ENCODE data around the gene EML6.

EML6 gene

GRCh38 chr2:54912305-54912704, 188.8 kb downstream of the EML6 start:
- DNase-seq (ENCODE audit: low read depth in 3 of 3), result no peak

GRCh38 chr2:54912893-54913292, 189.4 kb downstream of the EML6 start:
- DNase-seq (ENCODE audit: low read depth in 3 of 3), result no peak

GRCh38 chr2:54914637-54915036, 191.2 kb downstream of the EML6 start:
- no peak for DNase-seq (ENCODE audit: low read depth in 3 of 3)

- no peak for DNase-seq (ENCODE audit: low read depth in 3 of 3)
Measured at GRCh38 chr2:54915101-54915500, 191.6 kb downstream of the EML6 start.

GRCh38 chr2:54916637-54917036, 193.2 kb downstream of the EML6 start:
- DNase-seq (ENCODE audit: low read depth in 3 of 3), result no peak

GRCh38 chr2:54918647-54919280, 195.3 kb downstream of the EML6 start:
- no peak for DNase-seq (ENCODE audit: low read depth in 3 of 3)

- DNase-seq (ENCODE audit: low read depth in 3 of 3), result no peak
Measured at GRCh38 chr2:54920660-54921059, 197.2 kb downstream of the EML6 start.

- DNase-seq (ENCODE audit: low read depth in 3 of 3), result no peak
Measured at GRCh38 chr2:54924121-54924520, 200.7 kb downstream of the EML6 start.

- DNase-seq (ENCODE audit: low read depth in 3 of 3), result no peak
Measured at GRCh38 chr2:54925022-54925421, 201.6 kb downstream of the EML6 start.

- DNase-seq (ENCODE audit: low read depth in 3 of 3), result no peak
Measured at GRCh38 chr2:54927085-54927750, 203.8 kb downstream of the EML6 start.

GRCh38 chr2:54927751-54928615, 204.5 kb downstream of the EML6 start:
- DNase-seq (ENCODE audit: low read depth in 3 of 3), result no peak

- DNase-seq (ENCODE audit: low read depth in 3 of 3), result no peak
Measured at GRCh38 chr2:54928719-54929118, 205.3 kb downstream of the EML6 start.

- DNase-seq (ENCODE audit: low read depth in 3 of 3), result no peak
Measured at GRCh38 chr2:54931473-54931872, 208.0 kb downstream of the EML6 start.

GRCh38 chr2:54935389-54935788, 211.9 kb downstream of the EML6 start:
- DNase-seq (ENCODE audit: low read depth in 3 of 3), result no peak

- DNase-seq (ENCODE audit: low read depth in 3 of 3), result no peak
Measured at GRCh38 chr2:54936766-54937165, 213.3 kb downstream of the EML6 start.

- DNase-seq (ENCODE audit: low read depth in 3 of 3), result no peak
Measured at GRCh38 chr2:54939446-54940118, 216.1 kb downstream of the EML6 start.

GRCh38 chr2:54940723-54941122, 217.3 kb downstream of the EML6 start:
- DNase-seq (ENCODE audit: low read depth in 3 of 3), result no peak

GRCh38 chr2:54941248-54941984, 218.0 kb downstream of the EML6 start:
- DNase-seq (ENCODE audit: low read depth in 3 of 3), result no peak

GRCh38 chr2:54942373-54942772, 218.9 kb downstream of the EML6 start:
- DNase-seq (ENCODE audit: low read depth in 3 of 3), result no peak

- no peak for DNase-seq (ENCODE audit: low read depth in 3 of 3)
Measured at GRCh38 chr2:54944724-54945326, 221.4 kb downstream of the EML6 start.

Measured in stimulated activated CD4-positive, alpha-beta T cell treated with anti-CD3 and anti-CD28 coated beads, TNF-alpha, amount 100 ng/mL, for 24 hours (primary cell).